Measurements from ENCODE around the gene ESR1. TPM values are rescaled to one million over a fixed set of nuclear protein-coding genes. Genes with fewer than 3 reads are reported as not detected.

Gene ESR1
- total RNA-seq, 1 donor from 2014 or later: not detected

GRCh38 chr6:152094992-152095592 lies 287.6 kb downstream of the ESR1 start:
- no peak overlapping the region for H3K27ac Mint-ChIP-seq
- no peaks in the 10 kb centered on the region for H3K4me1 Mint-ChIP-seq (ENCODE audit: low read depth)
- no peaks in the 10 kb centered on the region for H3K9me3 Mint-ChIP-seq (ENCODE audit: low read depth)
- H3K36me3 Mint-ChIP-seq (ENCODE audit: insufficient read depth): no peaks in the 10 kb centered on the region
- no peak overlapping the region for H3K4me3 Mint-ChIP-seq (ENCODE audit: low read depth)
- no peak for TF ChIP-seq CTCF (IDR thresholded peaks at IDR 0.05; ENCODE audit: unreplicated experiment)
- DNase-seq (ENCODE audit: low spot score, unreplicated experiment): no peak
- H3K27me3 Mint-ChIP-seq: peaks cover 10% of the 10 kb centered on the region

GRCh38 chr6:152096863-152097496 lies 289.5 kb downstream of the ESR1 start:
- H3K36me3 Mint-ChIP-seq (ENCODE audit: insufficient read depth): no peaks in the 10 kb centered on the region
- TF ChIP-seq CTCF (IDR thresholded peaks at IDR 0.05; ENCODE audit: unreplicated experiment): no peak
- no peaks in the 10 kb centered on the region for H3K4me1 Mint-ChIP-seq (ENCODE audit: low read depth)
- H3K27ac Mint-ChIP-seq: no peak overlapping the region
- no peak for DNase-seq (ENCODE audit: low spot score, unreplicated experiment)
- H3K27me3 Mint-ChIP-seq: peaks cover 8% of the 10 kb centered on the region
- H3K9me3 Mint-ChIP-seq (ENCODE audit: low read depth): no peaks in the 10 kb centered on the region
- H3K4me3 Mint-ChIP-seq (ENCODE audit: low read depth): no peak overlapping the region

- DNase-seq (ENCODE audit: low spot score, unreplicated experiment): no peak
- no peaks in the 10 kb centered on the region for H3K4me1 Mint-ChIP-seq (ENCODE audit: low read depth)
- no peaks in the 10 kb centered on the region for H3K36me3 Mint-ChIP-seq (ENCODE audit: insufficient read depth)
- H3K4me3 Mint-ChIP-seq (ENCODE audit: low read depth): no peak overlapping the region
- H3K9me3 Mint-ChIP-seq (ENCODE audit: low read depth): no peaks in the 10 kb centered on the region
- no peak overlapping the region for H3K27ac Mint-ChIP-seq
- peaks cover 6% of the 10 kb centered on the region for H3K27me3 Mint-ChIP-seq
- TF ChIP-seq CTCF (IDR thresholded peaks at IDR 0.05; ENCODE audit: unreplicated experiment): no peak
Measured at GRCh38 chr6:152098683-152099082, 291.2 kb downstream of the ESR1 start.

GRCh38 chr6:152099446-152100182 lies 292.1 kb downstream of the ESR1 start:
- Mint-ChIP-seq H3K4me3 (ENCODE audit: low read depth) (no peak overlapping the region), H3K9me3 (ENCODE audit: low read depth) (no peaks in the 10 kb centered on the region), H3K27ac (no peak overlapping the region), H3K36me3 (ENCODE audit: insufficient read depth) (no peaks in the 10 kb centered on the region), H3K27me3 (peaks cover 4% of the 10 kb centered on the region), H3K4me1 (ENCODE audit: low read depth) (no peaks in the 10 kb centered on the region)
- DNase-seq (ENCODE audit: low spot score, unreplicated experiment): no peak
- no peak for TF ChIP-seq CTCF (IDR thresholded peaks at IDR 0.05; ENCODE audit: unreplicated experiment)

- Mint-ChIP-seq H3K4me1 (ENCODE audit: low read depth) (no peaks in the 10 kb centered on the region), H3K9me3 (ENCODE audit: low read depth) (no peaks in the 10 kb centered on the region), H3K27me3 (peaks cover 4% of the 10 kb centered on the region), H3K4me3 (ENCODE audit: low read depth) (no peak overlapping the region), H3K27ac (no peak overlapping the region), H3K36me3 (ENCODE audit: insufficient read depth) (no peaks in the 10 kb centered on the region)
- no peak for DNase-seq (ENCODE audit: low spot score, unreplicated experiment)
- no peak for TF ChIP-seq CTCF (IDR thresholded peaks at IDR 0.05; ENCODE audit: unreplicated experiment)
Measured at GRCh38 chr6:152100183-152100618, 292.7 kb downstream of the ESR1 start.
